Activated naive CD4-positive, alpha-beta T cell treated with anti-CD3 and anti-CD28 coated beads, Interleukin-2, amount 50 U/mL, for 24 hours (primary cell): ENCODE results near the gene PRR29.

Experiments
- H3K27ac Mint-ChIP-seq: one replicate; pipeline ENCODE4 v1.8.0; 2021; ENCODE audit warnings: mild to moderate bottlenecking, mixed read lengths
- H3K27me3 Mint-ChIP-seq: one replicate; pipeline ENCODE4 v1.8.0; 2021; ENCODE audit warnings: mixed read lengths
- H3K36me3 Mint-ChIP-seq: one replicate; pipeline ENCODE4 v1.8.0; 2021; ENCODE audit warnings: mixed read lengths
- H3K4me1 Mint-ChIP-seq: one replicate; pipeline ENCODE4 v1.8.0; 2021; ENCODE audit warnings: mixed read lengths
- H3K4me3 Mint-ChIP-seq: one replicate; pipeline ENCODE4 v1.8.0; 2021; ENCODE audit warnings: mild to moderate bottlenecking, mixed read lengths
- H3K9me3 Mint-ChIP-seq: one replicate; pipeline ENCODE4 v1.8.0; 2021; ENCODE audit warnings: mixed read lengths

Gene PRR29

DNA sequence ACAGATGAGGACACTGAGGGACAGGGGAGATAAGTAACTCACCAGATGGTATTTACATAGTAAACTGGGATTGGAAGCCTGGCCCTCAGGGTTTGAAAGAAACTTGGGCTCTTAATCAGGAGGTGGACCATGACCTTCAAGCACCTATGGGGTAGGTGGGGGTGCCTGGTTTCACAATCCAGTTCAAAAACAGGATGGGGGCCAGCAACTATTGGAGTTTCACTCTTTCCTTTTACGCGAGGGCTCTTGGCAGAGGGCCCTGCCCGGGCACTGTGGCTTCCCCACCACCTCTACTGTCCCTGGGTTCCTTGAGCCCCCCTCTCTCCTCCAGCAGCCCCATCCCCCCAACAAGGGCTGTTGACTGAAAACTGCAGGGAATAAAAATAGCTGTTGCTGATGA is 11.3 kb upstream of the PRR29 start:
- Mint-ChIP-seq H3K27me3 (no peaks in the 10 kb centered on the region), H3K9me3 (no peaks in the 10 kb centered on the region), H3K4me1 (peaks cover 34% of the 10 kb centered on the region), H3K36me3 (peaks cover 4% of the 10 kb centered on the region), H3K4me3 (no peak overlapping the region), H3K27ac (no peak overlapping the region)

DNA sequence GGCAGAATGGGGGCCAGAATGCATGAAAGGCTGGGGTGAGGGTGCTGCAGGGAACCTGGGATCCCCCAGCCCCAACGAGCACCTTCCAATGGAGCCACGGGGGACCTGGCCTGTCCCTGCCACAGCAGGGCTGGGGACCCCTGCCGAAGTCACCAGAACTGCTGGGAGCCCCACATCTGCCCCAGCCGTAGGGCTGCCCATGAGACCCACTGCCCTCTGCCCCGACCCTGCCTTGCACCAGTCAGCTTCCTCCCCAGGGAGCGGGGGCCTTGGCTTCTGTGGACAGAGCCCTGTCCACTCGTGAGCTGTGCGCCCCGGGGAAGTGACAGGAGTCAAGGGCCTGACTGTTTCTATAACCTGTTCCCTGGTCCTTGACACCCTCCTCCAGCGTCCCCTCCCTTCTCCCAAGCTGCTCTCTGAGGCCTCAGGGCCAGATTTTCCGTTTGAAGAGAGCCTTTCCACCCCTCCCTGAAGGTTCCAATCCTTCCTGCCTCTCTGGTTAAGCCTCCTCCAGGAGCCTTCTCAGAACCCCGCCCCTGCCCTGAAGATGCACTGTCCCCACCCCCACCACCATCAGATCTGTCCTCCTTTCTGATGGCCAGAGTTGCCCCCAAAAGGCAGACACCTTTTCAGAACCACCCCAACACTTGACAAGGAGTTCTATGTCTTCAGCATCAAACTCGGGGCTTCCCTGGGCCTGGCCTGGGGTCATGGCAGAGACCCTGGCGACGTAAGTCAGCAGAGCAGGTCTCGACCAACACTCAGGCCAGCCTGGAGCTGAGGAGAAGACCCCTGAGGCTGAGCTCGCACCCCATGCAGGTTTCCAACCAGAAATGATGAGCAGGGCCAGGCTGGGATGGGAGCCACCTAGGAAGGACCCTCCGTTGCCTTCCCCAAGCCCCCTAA is 10.7 kb upstream of the PRR29 start:
- Mint-ChIP-seq H3K9me3 (no peaks in the 10 kb centered on the region), H3K27me3 (no peaks in the 10 kb centered on the region), H3K4me3 (no peak overlapping the region), H3K36me3 (peaks cover 1% of the 10 kb centered on the region), H3K4me1 (peaks cover 35% of the 10 kb centered on the region), H3K27ac (no peak overlapping the region)

DNA sequence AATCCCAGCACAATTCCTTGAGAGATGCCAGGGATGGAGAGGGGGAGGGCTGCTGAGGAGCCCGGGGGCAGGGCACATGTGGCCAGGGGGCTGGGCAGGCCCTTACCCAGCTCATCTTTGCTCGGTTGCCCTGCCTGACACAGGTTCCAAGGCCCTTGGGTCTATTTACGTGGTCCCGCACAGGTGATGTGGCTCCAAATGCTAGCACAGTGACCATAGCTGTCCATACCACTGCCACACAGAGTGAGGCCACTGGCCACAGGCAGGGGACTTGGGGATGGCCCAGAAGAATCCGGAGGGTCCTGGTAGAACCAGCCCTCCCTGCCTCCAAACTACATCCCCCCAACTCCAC is 10.0 kb upstream of the PRR29 start:
- no peaks in the 10 kb centered on the region for H3K36me3 Mint-ChIP-seq
- peaks cover 40% of the 10 kb centered on the region for H3K4me1 Mint-ChIP-seq
- no peak overlapping the region for H3K27ac Mint-ChIP-seq

DNA sequence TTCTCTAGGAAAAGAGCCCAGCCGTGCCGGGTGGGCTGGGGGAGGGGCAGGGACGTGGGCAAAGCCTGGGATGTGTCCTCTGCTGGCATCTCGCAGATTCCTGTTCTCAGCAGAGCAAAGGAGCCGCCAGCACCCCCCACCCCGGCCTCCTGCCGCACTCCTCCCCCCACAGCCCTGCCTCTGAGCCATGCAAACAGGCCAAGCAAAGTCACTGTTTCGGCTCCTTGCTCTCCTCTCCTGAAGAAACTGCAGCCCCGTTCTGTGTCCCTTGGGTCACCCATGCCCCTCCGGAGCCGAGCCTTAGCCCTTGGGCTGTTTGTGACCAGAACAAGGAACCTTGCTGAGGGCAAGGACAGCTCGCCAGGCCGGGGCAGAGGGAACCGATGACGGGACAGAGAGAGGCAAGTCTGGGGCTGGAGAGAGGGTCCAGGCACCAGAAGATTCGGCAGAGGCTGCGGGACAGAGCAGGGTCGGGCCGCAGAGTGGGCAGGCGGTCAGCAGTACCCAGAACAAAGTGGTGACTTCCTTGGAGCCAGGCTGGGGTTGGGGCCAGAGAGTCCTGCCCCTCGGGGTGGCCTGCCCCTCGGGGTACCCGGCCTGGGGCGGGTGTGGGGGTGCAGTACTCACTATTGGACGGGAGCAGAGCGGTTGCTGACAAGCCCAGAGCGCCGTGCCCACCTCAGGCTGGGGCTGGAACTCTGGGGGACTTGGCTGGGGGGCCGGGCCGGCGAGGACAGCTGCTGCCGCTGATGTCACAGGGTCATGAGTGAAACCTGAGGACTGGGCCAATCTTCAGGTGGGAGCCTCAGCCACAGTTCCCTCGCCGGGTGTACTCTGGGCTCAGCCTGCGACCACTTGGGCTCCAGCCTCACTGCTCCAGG is 9.2 kb upstream of the PRR29 start:
- Mint-ChIP-seq H3K9me3 (no peaks in the 10 kb centered on the region), H3K4me3 (no peak overlapping the region), H3K27me3 (no peaks in the 10 kb centered on the region), H3K4me1 (peaks cover 45% of the 10 kb centered on the region), H3K36me3 (no peaks in the 10 kb centered on the region), H3K27ac (peak overlapping the region; percentile 30)

More for the DNA sequence above, 10.0 kb upstream of the PRR29 start:
- Mint-ChIP-seq H3K4me3 (no peak overlapping the region), H3K27me3 (no peaks in the 10 kb centered on the region), H3K9me3 (no peaks in the 10 kb centered on the region)

DNA sequence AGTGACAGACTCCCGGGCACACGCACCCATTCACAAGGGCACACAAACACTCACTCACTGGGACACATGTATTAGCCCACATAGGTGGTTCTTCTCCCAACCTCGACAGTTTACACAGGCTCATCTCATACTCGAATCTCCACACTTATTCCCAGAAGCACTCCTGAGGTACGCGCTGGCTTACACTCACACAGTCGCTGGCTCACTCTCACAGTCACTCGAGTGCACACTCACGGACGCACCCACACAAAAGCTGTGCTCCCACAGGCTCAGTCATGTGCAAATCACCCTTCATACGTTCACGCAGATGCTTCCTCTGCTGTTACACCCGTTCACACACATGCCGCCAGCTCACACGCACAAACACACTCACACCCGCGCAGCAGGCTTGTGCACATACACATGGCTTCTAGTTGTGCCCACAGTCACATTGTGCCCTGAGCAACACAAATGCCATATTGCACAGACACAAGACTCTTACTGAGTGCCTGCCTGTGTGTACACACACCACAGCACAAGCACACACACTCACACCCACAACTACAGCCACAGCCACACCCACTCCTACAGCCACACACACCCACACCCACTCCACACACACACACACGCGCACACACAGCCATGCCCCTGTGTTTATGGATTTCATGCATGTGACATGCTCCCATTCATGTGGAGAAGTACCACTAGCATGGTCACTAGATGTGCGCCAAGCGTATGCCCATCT is 8.4 kb upstream of the PRR29 start:
- Mint-ChIP-seq H3K27me3 (no peaks in the 10 kb centered on the region), H3K36me3 (no peaks in the 10 kb centered on the region), H3K4me1 (peaks cover 47% of the 10 kb centered on the region), H3K9me3 (no peaks in the 10 kb centered on the region), H3K27ac (peak overlapping the region; percentile 23), H3K4me3 (peak overlapping the region; percentile 27)

DNA sequence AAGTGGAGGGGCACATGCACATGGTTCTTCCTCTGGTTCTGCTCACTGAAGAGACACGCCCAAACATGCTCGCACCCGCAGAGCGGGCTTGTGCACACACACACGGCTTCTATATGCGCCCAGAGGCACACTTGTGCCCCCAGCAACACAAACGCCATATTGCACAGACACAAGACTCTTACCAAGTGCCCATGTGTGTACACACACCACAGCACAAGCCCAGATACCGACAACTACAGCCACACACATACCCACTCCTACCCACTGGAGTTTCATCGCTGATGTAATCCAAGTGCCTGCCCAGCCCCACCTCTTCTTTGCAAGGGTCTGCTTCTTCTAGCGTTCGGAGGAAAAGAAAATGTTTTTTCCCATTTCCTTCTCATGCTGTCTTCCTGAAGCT is 6.5 kb upstream of the PRR29 start:
- no peaks in the 10 kb centered on the region for H3K27me3 Mint-ChIP-seq
- no peaks in the 10 kb centered on the region for H3K9me3 Mint-ChIP-seq
- H3K27ac Mint-ChIP-seq, result no peak overlapping the region
- H3K4me1 Mint-ChIP-seq, result peaks cover 36% of the 10 kb centered on the region
- no peak overlapping the region for H3K4me3 Mint-ChIP-seq
- no peaks in the 10 kb centered on the region for H3K36me3 Mint-ChIP-seq

DNA sequence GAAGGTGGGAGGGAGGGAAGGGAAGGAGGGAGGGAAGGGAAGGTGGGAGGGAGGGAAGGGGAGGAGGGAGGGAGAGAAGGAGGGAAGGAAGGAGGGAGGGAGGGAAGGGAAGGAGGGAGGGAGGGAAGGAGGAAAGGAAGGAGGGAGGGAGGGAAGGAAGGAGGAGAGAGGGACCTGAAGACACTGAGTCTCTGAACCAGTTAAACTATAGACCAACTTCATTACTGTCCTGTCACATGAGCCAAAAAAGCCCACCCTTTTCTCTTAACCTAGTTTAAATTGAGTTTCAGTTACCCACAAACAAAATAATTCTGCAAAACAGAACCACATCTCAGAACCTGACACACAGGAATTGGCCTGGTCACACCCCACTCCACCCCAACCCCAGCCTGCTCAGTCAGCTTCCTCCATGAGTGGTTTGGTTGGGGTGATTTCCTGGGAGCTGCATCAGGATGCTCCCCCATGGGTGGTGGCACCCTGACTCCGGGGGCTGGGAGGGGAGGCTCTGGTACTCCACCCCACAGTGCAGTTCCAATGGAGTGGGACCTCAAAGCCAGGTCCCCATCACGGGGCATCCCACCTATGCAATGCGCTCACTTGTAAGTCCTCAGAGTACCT is 4.7 kb upstream of the PRR29 start:
- Mint-ChIP-seq H3K9me3 (no peaks in the 10 kb centered on the region), H3K27me3 (no peaks in the 10 kb centered on the region), H3K4me3 (no peak overlapping the region), H3K27ac (no peak overlapping the region), H3K4me1 (peaks cover 49% of the 10 kb centered on the region), H3K36me3 (no peaks in the 10 kb centered on the region)

DNA sequence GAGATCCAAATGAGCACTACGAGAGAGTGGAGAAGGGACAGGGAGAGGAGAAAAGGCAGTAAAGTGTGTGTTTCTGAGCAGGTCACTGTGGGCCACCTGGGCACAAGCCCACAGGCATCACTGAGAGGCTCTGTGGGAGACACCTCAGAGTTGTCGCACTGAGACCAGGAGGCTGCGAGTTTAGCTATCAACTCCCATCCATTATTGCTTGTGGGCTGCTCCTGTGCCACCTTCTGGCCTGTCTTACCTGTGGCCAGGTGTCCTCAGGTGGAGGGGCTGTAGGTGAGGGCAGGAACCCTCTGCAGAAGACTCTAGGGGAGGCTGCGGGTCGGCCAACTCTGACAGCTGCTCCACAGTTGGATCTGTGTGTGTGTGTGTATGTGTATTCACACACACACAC is 2.5 kb upstream of the PRR29 start:
- no peak overlapping the region for H3K27ac Mint-ChIP-seq
- no peak overlapping the region for H3K4me3 Mint-ChIP-seq
- H3K4me1 Mint-ChIP-seq, result peaks cover 49% of the 10 kb centered on the region
- no peaks in the 10 kb centered on the region for H3K36me3 Mint-ChIP-seq
- no peaks in the 10 kb centered on the region for H3K27me3 Mint-ChIP-seq
- no peaks in the 10 kb centered on the region for H3K9me3 Mint-ChIP-seq

DNA sequence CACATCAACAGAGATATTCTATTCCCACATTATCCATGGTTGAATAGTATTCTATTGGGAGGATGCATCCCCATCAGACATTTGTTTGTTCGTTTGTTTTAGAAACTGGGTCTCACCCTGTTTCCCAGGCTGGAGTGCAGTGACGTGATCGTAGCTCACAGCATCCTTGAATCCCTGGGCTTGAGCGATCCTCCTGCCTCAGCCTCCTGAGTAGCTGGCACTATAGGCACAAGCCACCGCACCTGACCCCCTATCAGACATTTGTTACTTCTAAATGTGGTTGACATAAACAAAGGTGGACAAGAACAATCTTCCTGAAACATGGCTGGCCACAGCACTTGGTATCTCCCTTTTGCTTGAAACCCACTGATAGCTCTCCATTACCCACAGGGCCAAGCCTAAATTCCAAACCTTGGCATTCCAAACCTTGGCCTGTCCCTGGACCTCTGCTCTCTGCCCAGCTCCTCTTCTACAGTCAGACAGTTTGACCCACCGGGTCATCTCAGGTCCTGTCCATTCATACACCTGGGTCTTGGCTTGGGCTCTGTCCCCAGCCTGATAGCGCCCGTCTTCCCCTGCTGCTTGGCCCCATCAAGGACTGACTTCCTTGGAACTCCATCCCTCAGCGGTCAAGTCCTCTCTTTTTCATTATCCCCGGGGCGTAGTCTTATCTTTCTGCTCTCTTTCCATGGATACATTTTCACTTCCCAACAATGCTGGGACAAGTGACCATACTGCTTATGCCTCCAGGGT is 1.5 kb upstream of the PRR29 start:
- Mint-ChIP-seq H3K4me3 (no peak overlapping the region), H3K27me3 (no peaks in the 10 kb centered on the region), H3K4me1 (peaks cover 44% of the 10 kb centered on the region), H3K9me3 (no peaks in the 10 kb centered on the region), H3K27ac (no peak overlapping the region), H3K36me3 (no peaks in the 10 kb centered on the region)

DNA sequence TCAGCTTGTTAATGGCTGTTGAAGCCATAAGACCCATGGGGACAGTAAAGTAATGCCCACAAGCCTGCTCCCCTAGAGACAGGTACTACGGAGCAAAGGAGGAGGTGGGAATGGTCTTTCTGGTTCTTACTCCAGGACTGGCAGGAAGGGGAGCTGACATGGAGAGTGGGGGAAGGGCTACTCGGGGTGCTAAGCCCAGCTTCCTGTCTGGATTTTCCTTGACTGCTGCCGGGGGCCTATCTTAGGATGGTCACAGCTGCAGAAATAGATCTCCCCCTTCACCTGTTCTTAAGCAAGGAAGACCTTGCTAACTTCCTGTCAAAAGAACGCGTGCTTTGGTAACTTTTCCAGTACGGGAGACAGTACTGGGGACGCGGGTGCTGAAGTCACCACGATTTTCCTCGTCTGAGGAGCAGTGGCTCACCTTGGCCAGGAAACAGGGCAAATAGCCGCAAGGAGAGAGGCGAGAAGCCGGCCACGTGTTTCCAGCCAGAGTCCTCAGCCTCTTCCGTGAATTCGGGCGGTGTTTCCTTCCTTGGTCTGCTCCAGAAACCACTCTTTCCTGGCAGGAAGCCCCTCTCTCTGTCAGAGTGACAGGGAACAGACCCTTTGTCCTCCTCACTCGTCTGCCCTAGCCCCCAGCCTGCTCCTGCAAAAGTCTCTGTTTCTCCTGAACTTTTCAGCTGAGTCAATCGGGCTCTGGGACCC is 656 bp upstream of the PRR29 start:
- Mint-ChIP-seq H3K9me3 (no peaks in the 10 kb centered on the region), H3K4me1 (peaks cover 42% of the 10 kb centered on the region), H3K27me3 (no peaks in the 10 kb centered on the region), H3K27ac (peak overlapping the region; percentile 68), H3K4me3 (peak overlapping the region; percentile 86), H3K36me3 (no peaks in the 10 kb centered on the region)

DNA sequence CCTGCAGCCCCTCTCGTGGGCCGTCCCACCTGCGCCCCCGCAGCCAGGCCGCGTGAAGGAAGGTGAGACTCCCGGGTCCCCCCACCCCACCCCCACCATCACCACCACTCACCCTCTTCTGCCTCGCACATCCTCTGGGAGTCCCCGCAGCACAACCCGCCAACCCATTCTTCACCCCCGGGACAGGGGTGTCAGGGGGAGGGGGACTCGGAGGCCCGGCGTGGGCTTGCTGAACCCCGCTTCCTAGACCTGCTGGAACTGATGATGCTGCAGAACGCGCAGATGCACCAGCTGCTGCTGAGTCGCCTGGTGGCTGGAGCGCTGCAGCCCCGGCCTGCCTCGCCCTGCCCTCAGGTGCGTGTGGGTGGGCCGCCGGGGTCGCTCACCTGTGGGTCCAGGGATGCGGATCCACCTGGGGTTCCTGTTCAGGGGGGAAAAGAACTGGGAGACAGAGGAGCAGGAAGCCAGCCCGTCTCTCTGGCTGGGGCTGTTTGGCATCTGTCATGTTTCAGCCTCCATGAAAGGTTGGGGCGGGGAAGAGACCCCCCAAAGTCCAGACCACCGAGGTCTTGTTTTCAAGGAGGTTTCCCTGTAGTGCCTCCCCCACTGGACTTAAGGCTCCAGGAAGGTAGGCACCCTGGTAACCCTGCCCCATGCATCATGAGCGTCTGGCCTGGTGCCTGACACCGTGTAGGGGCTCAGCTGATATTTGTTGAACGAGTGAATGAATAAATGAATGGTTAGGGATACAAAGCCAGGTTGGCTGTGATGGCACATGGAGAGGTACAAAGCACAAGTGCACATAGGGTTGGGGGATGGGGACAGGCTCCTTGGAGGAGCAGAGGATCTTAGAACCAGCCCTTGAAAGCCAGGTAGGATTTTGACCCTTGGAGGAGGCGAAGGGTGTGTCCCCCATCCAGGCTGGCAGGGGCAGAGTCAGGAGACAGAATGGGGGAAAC is 849 bp downstream of the PRR29 start:
- Mint-ChIP-seq H3K4me1 (peaks cover 32% of the 10 kb centered on the region), H3K4me3 (peak overlapping the region; percentile 76), H3K36me3 (peaks cover 5% of the 10 kb centered on the region), H3K27me3 (no peaks in the 10 kb centered on the region), H3K9me3 (no peaks in the 10 kb centered on the region), H3K27ac (peak overlapping the region; percentile 72)

DNA sequence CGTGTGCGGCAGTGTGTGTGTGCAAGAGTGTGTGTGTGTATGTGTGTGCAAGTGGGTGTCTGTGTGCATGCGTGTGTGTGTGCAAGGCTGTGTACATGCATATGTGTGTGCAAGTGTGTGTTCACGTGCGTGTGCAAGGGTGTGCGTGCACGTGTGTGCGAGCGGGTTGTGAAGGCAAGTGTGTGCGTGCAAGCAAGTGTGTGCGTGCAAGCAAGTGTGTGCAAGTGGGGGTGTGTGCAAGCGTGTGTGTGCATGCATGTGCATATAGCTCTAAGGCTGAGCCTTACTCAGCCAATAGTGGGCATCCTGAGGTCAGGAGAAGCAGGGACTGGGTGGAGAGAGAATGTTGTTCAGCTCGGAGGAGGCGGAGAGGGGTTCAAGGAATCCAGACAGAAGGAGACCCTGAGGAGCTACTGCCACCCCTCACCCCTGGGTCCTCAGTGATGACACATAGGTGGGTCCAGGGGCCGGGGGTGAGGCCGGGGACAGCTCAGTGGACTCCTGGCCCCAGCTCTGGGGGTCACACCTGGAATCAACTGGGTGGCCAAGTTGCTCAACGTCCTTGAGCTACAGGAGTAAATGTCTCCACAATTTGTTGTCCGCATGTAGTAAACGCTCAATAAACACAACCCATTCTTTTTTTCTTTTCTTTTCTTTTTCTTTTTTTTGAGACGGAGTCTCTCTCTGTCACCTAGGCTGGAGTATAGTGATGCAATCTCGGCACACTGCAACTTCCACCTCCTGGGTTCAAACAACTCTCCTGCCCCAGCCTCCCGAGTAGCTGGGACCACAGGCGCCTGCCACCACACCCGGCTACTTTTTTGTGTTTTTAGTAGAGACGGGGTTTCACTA is 1.8 kb downstream of the PRR29 start:
- Mint-ChIP-seq H3K4me3 (peak overlapping the region; percentile 51), H3K4me1 (peaks cover 30% of the 10 kb centered on the region), H3K36me3 (peaks cover 5% of the 10 kb centered on the region), H3K27ac (peak overlapping the region; percentile 8), H3K9me3 (no peaks in the 10 kb centered on the region), H3K27me3 (no peaks in the 10 kb centered on the region)
